DND-41 (cell line): Measurements from ENCODE around the gene SMS.

ENCODE experiments used
- ATAC-seq: fragments of 200-7000 bp; cut with Tn5 transposase; 3 replicates; pipeline ENCODE4 v1.9.1; 2021; ENCODE audit warnings: low read depth; ENCODE audit not compliant: insufficient read depth
- DNase-seq: peaks from one replicate; pipeline ENCODE4 v3.0.0-alpha.2; 2020
- H2AFZ ChIP-seq: 2 replicates; pipeline ENCODE4 v1.6.0; 2012; ENCODE audit warnings: low read depth, low read length
- H3K27ac ChIP-seq: 2 replicates; pipeline ENCODE4 v1.5.1; 2012; ENCODE audit warnings: low read length, inconsistent platforms
- H3K27me3 ChIP-seq: fragments of 200-600 bp; sonication (generic); 2 replicates; pipeline ENCODE4 v1.6.0; 2012; ENCODE audit warnings: low read length, mild to moderate bottlenecking, inconsistent platforms; ENCODE audit not compliant: insufficient read depth, poor library complexity
- H3K36me3 ChIP-seq: 2 replicates; pipeline ENCODE4 v1.5.1; 2012; ENCODE audit warnings: low read length, inconsistent platforms; ENCODE audit not compliant: insufficient read depth
- H3K4me1 ChIP-seq: 2 replicates; pipeline ENCODE4 v1.5.1; 2012; ENCODE audit warnings: mild to moderate bottlenecking, low read length; ENCODE audit not compliant: insufficient read depth
- H3K4me2 ChIP-seq: 2 replicates; pipeline ENCODE4 v1.6.0; 2012; ENCODE audit warnings: mild to moderate bottlenecking, moderate library complexity, low read length, inconsistent platforms; ENCODE audit not compliant: insufficient read depth
- H3K4me3 ChIP-seq, 2 experiments: fragments of 200-600 bp in 1 of 2; shearing (Covaris generic) in 1 of 2; 2 replicates each; pipeline ENCODE4 v1.5.1; 2012 to 2016; ENCODE audit warnings: inconsistent platforms in 2 of 2, low read length in 2 of 2, mild to moderate bottlenecking in 2 of 2, low read depth in 1 of 2, moderate library complexity in 1 of 2
- H3K79me2 ChIP-seq: 2 replicates; pipeline ENCODE4 v1.6.0; 2012; ENCODE audit warnings: low read length, inconsistent platforms; ENCODE audit not compliant: insufficient read depth
- H3K9ac ChIP-seq: 2 replicates; pipeline ENCODE4 v1.6.0; 2012; ENCODE audit warnings: low read depth, mild to moderate bottlenecking, inconsistent platforms, low read length, moderate library complexity
- H3K9me3 ChIP-seq: 2 replicates; pipeline ENCODE4 v1.5.1; 2012; ENCODE audit warnings: low read length, moderate library complexity, mild to moderate bottlenecking, inconsistent platforms; ENCODE audit not compliant: insufficient read depth, severe bottlenecking
- H4K20me1 ChIP-seq: 2 replicates; pipeline ENCODE4 v1.6.0; 2012; ENCODE audit warnings: low read length; ENCODE audit not compliant: insufficient read depth
- CTCF ChIP-seq: IDR thresholded peaks from 2 replicates; pipeline ENCODE4 v1.5.1; 2012; ENCODE audit warnings: borderline replicate concordance, low read length, moderate library complexity, mild to moderate bottlenecking; ENCODE audit not compliant: poor library complexity, severe bottlenecking; ENCODE audit errors: extremely low read depth
- EZH2 ChIP-seq: IDR thresholded peaks from 3 replicates; pipeline ENCODE4 v1.6.1; 2012; ENCODE audit warnings: borderline replicate concordance, low read depth, mild to moderate bottlenecking, moderate library complexity, low read length, inconsistent platforms; ENCODE audit not compliant: severe bottlenecking

SMS gene

GRCh38 chrX:21968333-21968732 lies 27.8 kb downstream of the SMS start:
- Histone ChIP-seq H3K36me3 (peaks cover 28% of the 10 kb centered on the region), H3K4me1 (no peaks in the 10 kb centered on the region), H3K4me2 (no peak overlapping the region), H3K79me2 (peaks cover 43% of the 10 kb centered on the region), H2AFZ (no peak overlapping the region), H3K27me3 (no peaks in the 10 kb centered on the region), H3K9ac (no peak overlapping the region), H3K9me3 (no peaks in the 10 kb centered on the region), H3K27ac (no peak overlapping the region), H4K20me1 (peaks cover 25% of the 10 kb centered on the region; the same call in 1 of the 2 replicates), H3K4me3 (no peak overlapping the region)
- TF ChIP-seq EZH2: no peak
- TF ChIP-seq CTCF: no peak
- no peak for ATAC-seq
- no peak for DNase-seq

GRCh38 chrX:21970326-21970725 lies 29.8 kb downstream of the SMS start:
- Histone ChIP-seq H3K4me3 (no peak overlapping the region), H3K4me1 (no peaks in the 10 kb centered on the region), H3K36me3 (peaks cover 43% of the 10 kb centered on the region), H3K27ac (no peak overlapping the region), H2AFZ (no peak overlapping the region), H4K20me1 (peaks cover 15% of the 10 kb centered on the region; the same call in 1 of the 2 replicates), H3K27me3 (no peaks in the 10 kb centered on the region), H3K9ac (no peak overlapping the region), H3K79me2 (peaks cover 23% of the 10 kb centered on the region), H3K9me3 (no peaks in the 10 kb centered on the region), H3K4me2 (no peak overlapping the region)
- ATAC-seq (no peak), DNase-seq (no peak)
- TF ChIP-seq EZH2: no peak

DNA sequence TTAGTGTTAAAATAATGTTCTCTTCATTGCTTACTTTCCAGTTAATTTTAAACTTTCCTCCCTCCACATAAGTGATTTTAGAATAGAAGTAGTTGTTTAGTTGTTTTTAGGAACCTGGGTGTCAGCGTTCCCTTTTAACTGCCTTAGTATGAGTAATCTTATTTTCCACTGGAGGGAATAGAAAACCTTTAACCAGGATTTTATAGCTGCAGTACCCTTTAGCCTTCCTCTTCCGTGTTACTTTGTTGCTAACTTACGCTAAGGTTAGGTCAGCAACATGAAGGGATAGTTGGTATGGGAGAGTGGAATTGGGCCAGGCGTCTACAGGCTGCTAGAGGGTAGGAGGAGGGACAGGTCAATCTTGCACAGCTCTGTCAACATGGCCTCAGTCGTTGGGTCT lies 31.5 kb downstream of the SMS start:
- Histone ChIP-seq H3K27me3 (no peaks in the 10 kb centered on the region), H3K36me3 (peaks cover 60% of the 10 kb centered on the region)

DNA sequence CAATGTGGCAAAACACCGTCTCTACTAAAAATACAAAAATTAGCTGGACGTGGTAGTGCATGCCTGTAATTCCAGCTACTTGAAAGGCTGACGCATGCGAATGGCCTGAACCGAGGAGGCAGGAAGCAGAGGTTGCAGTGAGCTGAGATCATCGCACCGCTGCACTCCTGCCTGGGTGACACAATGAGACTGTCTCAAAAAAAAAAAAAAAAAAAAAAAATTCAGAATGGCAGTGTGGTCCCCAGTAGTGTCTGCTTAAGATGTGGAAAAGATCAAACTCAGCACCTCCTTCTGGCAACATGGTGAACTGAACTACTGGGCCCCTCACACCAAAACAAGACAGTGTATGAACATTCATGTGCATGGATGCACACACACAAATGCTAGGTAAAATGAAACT lies 32.2 kb downstream of the SMS start:
- Histone ChIP-seq H3K36me3 (peaks cover 60% of the 10 kb centered on the region), H4K20me1 (peaks cover 11% of the 10 kb centered on the region; the same call in 1 of the 2 replicates), H2AFZ (no peak overlapping the region), H3K4me1 (no peaks in the 10 kb centered on the region), H3K4me2 (no peak overlapping the region), H3K27me3 (no peaks in the 10 kb centered on the region), H3K27ac (no peak overlapping the region), H3K79me2 (peaks cover 5% of the 10 kb centered on the region; the same call in 1 of the 2 replicates), H3K9me3 (no peaks in the 10 kb centered on the region), H3K4me3 (no peak overlapping the region), H3K9ac (no peak overlapping the region)
- TF ChIP-seq CTCF (no peak), EZH2 (no peak)
- no peak for DNase-seq
- peak; percentile 44; the same call in 1 of the 3 replicates for ATAC-seq

More for the DNA sequence above, 31.5 kb downstream of the SMS start:
- no peak for DNase-seq
- Histone ChIP-seq H4K20me1 (peaks cover 18% of the 10 kb centered on the region; the same call in 1 of the 2 replicates), H3K79me2 (peaks cover 10% of the 10 kb centered on the region; the same call in 1 of the 2 replicates), H3K27ac (no peak overlapping the region), H3K9me3 (no peaks in the 10 kb centered on the region), H3K4me2 (no peak overlapping the region), H3K4me3 (no peak overlapping the region), H3K9ac (no peak overlapping the region), H3K4me1 (no peaks in the 10 kb centered on the region), H2AFZ (no peak overlapping the region)
- no peak for TF ChIP-seq CTCF
- TF ChIP-seq EZH2: no peak
- ATAC-seq: no peak
